Smooth muscle cell (in vitro differentiated cells): ENCODE results near the gene APOH. TPM values are rescaled to one million over a fixed set of nuclear protein-coding genes. Genes with fewer than 3 reads are reported as not detected.
"Not testable (repeated sequence)": the region's sequence is repeated elsewhere in the genome, so short reads cannot be mapped to it uniquely, and the experiment has no call there.

Experiments used
- DNase-seq: peaks from one replicate; lab custom pipeline; 2025; ENCODE audit not compliant: unreplicated experiment; lab: John Stamatoyannopoulos, UW
- H2AFZ ChIP-seq: fragments of 200-600 bp; sonication (generic); 2 replicates; pipeline ENCODE4 v1.6.0; 2016; ENCODE audit warnings: antibody characterized with exemption, low read depth, mild to moderate bottlenecking
- H3F3A ChIP-seq: fragments of 200-600 bp; sonication (generic); 2 replicates; pipeline ENCODE4 v1.6.0; 2017; ENCODE audit warnings: antibody characterized with exemption, low read depth
- H3K27ac ChIP-seq: fragments of 200-600 bp; sonication (generic); 2 replicates; pipeline ENCODE4 v1.5.1; 2016; ENCODE audit warnings: low read depth, mild to moderate bottlenecking
- H3K27me3 ChIP-seq: fragments of 200-600 bp; sonication (generic); 2 replicates; pipeline ENCODE4 v1.6.1; 2016; ENCODE audit warnings: low read depth, mild to moderate bottlenecking
- H3K36me3 ChIP-seq: fragments of 200-600 bp; sonication (generic); 2 replicates; pipeline ENCODE4 v1.5.1; 2016; ENCODE audit warnings: low read depth
- H3K4me1 ChIP-seq: fragments of 200-600 bp; sonication (generic); 2 replicates; pipeline ENCODE4 v1.5.1; 2016; ENCODE audit warnings: low read depth
- H3K4me2 ChIP-seq: fragments of 200-600 bp; sonication (generic); 2 replicates; pipeline ENCODE4 v1.6.0; 2016; ENCODE audit warnings: mild to moderate bottlenecking
- H3K4me3 ChIP-seq: fragments of 200-600 bp; sonication (generic); 2 replicates; pipeline ENCODE4 v1.5.1; 2016; ENCODE audit warnings: mild to moderate bottlenecking
- H3K79me2 ChIP-seq: fragments of 200-600 bp; sonication (generic); 2 replicates; pipeline ENCODE4 v1.6.0; 2016; ENCODE audit warnings: low read depth, mild to moderate bottlenecking
- H3K9ac ChIP-seq: fragments of 200-600 bp; sonication (generic); 2 replicates; pipeline ENCODE4 v1.6.0; 2016; ENCODE audit warnings: low read depth
- H3K9me3 ChIP-seq: fragments of 200-600 bp; sonication (generic); replicated peaks from 2 replicates; pipeline ENCODE4 v1.5.1; 2016; ENCODE audit warnings: low read depth
- H4K20me1 ChIP-seq: fragments of 200-600 bp; sonication (generic); 2 replicates; pipeline ENCODE4 v1.6.0; 2016; ENCODE audit warnings: low read depth
- CTCF ChIP-seq: fragments of 200-600 bp; sonication (generic); IDR thresholded peaks from 2 replicates; pipeline ENCODE4 v1.5.1; 2017; ENCODE audit warnings: borderline replicate concordance, mild to moderate bottlenecking, antibody characterized with exemption; ENCODE audit not compliant: insufficient read depth, poor library complexity, severe bottlenecking
- whole genome bisulfite sequencing: methylation state at CpG from one replicate; pipeline ENCODE4 v1.1.7; 2016; ENCODE audit warnings: low lambda C conversion rate; 5-methylcytosine and 5-hydroxymethylcytosine counted together
- polyA plus RNA-seq: library from polyadenylated mRNA; unstranded; fragments of >200 nt; fragmentation: Nextera tagmentation; extraction: Ambion mirVana; gene quantifications from 2 replicates; pipeline ENCODE4 v1.2.1, GENCODE V29; 2016
- total RNA-seq: library from RNA; depleted of rRNA; stranded (reverse); fragments of >200 nt; gene quantifications from 2 replicates; pipeline ENCODE4 v1.2.3, GENCODE V29; 2014

Gene APOH
- total and polyA plus RNA-seq, 2 experiments from 2014 or later: not detected

GRCh38 chr17:66260688-66261087 lies 31.5 kb upstream of the APOH start:
- no peak overlapping the region for H3K27ac ChIP-seq
- H3K36me3 ChIP-seq: no peaks in the 10 kb centered on the region
- H3K79me2 ChIP-seq: no peaks in the 10 kb centered on the region
- no peaks in the 10 kb centered on the region for H3K4me1 ChIP-seq
- 96% methylated on average over 1 of the region's 1 CpG for WGBS
- H3K4me3 ChIP-seq: no peak overlapping the region
- no peak for TF ChIP-seq CTCF
- no peak overlapping the region for H3K9ac ChIP-seq
- no peaks in the 10 kb centered on the region for H4K20me1 ChIP-seq
- no peaks in the 10 kb centered on the region for H3F3A ChIP-seq
- no peak overlapping the region for H3K4me2 ChIP-seq
- H2AFZ ChIP-seq: no peak overlapping the region
- no peak for DNase-seq
- no peaks in the 10 kb centered on the region for H3K9me3 ChIP-seq
- H3K27me3 ChIP-seq: no peaks in the 10 kb centered on the region

DNA sequence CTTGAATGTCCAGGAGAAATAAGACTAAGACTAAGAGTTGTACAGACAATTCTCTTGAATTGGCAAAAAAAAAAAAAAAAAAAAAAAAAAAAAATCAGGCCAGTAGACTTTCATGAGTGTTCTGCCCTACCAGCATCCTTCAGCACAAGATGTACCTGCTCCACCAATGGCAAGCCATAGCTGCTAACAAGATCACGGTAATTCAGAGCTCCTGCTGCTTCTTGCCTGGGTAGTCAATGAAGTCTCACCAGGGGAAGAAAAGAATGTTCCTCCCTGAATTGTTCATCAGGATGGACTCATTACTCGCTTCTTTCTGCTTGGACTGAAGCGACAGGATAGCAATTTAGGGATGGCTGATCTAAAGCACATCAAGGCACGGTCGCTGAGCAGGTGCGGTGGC lies 31.1 kb upstream of the APOH start:
- no peak for TF ChIP-seq CTCF
- no peaks in the 10 kb centered on the region for H4K20me1 ChIP-seq
- WGBS: 95% methylated on average over 6 of the region's 6 CpGs

GRCh38 chr17:66255527-66255971 lies 26.3 kb upstream of the APOH start:
- Histone ChIP-seq H3K4me1 (no peaks in the 10 kb centered on the region), H3K4me3 (no peak overlapping the region), H3K36me3 (no peaks in the 10 kb centered on the region), H2AFZ (no peak overlapping the region), H3K9me3 (no peaks in the 10 kb centered on the region), H3K27me3 (no peaks in the 10 kb centered on the region), H3K9ac (no peak overlapping the region), H3K4me2 (no peak overlapping the region), H3F3A (no peaks in the 10 kb centered on the region), H4K20me1 (no peaks in the 10 kb centered on the region), H3K27ac (no peak overlapping the region), H3K79me2 (no peaks in the 10 kb centered on the region)
- no peak for TF ChIP-seq CTCF
- no peak for DNase-seq
- WGBS: 87% methylated on average over 3 of the region's 3 CpGs

More for the DNA sequence above, 31.1 kb upstream of the APOH start:
- H3K79me2 ChIP-seq: no peaks in the 10 kb centered on the region
- H3F3A ChIP-seq: no peaks in the 10 kb centered on the region
- no peaks in the 10 kb centered on the region for H3K9me3 ChIP-seq
- no peak overlapping the region for H3K4me3 ChIP-seq
- DNase-seq: no peak
- no peak overlapping the region for H3K27ac ChIP-seq
- no peaks in the 10 kb centered on the region for H3K36me3 ChIP-seq
- no peaks in the 10 kb centered on the region for H3K27me3 ChIP-seq
- H3K4me2 ChIP-seq: no peak overlapping the region
- no peaks in the 10 kb centered on the region for H3K4me1 ChIP-seq
- H2AFZ ChIP-seq: no peak overlapping the region
- no peak overlapping the region for H3K9ac ChIP-seq

- Histone ChIP-seq H3K4me1 (no peaks in the 10 kb centered on the region), H3K4me2 (no peak overlapping the region), H3F3A (no peaks in the 10 kb centered on the region), H2AFZ (no peak overlapping the region), H3K9ac (no peak overlapping the region), H3K36me3 (no peaks in the 10 kb centered on the region), H3K9me3 (no peaks in the 10 kb centered on the region), H3K27ac (no peak overlapping the region), H3K27me3 (no peaks in the 10 kb centered on the region), H3K79me2 (no peaks in the 10 kb centered on the region), H4K20me1 (no peaks in the 10 kb centered on the region), H3K4me3 (no peak overlapping the region)
- TF ChIP-seq CTCF: peak; percentile 80
- no peak for DNase-seq
- 42% methylated on average over 4 of the region's 4 CpGs for WGBS
These were observed 25.9 kb upstream of the APOH start for GRCh38 chr17:66255112-66255511.

DNA sequence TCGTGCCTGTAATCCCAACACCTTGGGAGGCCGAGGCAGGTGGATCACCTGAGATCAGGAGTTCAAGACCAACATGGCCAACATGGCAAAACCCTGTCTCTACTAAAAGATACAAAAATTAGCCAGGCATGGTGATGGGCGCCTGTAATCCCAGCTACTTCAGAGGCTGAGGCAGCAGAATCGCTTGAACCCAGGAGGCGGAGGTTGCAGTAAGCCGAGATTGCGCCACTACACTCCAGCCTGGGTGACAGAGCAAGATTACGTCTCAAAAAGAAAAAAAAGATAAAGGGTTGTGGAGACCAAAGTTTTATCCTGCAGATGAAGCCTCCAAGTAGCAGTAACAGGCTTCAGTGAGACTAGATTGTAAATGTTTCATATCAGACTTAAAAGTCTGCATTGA lies 24.2 kb upstream of the APOH start:
- WGBS: 72% methylated on average over 8 of the region's 8 CpGs
- H3K4me1 ChIP-seq, H3K79me2 ChIP-seq, H3K4me3 ChIP-seq, H3K9me3 ChIP-seq, H3K27me3 ChIP-seq, H3K27ac ChIP-seq, H4K20me1 ChIP-seq, H3K36me3 ChIP-seq, H3F3A ChIP-seq, DNase-seq, H3K4me2 ChIP-seq, H3K9ac ChIP-seq, H2AFZ ChIP-seq: not testable (repeated sequence)
